WTC11 (cell line): ENCODE measurements around the gene ZIC3. TPM values are rescaled to one million over a fixed set of nuclear protein-coding genes. Genes with fewer than 3 reads are reported as not detected.

Experiments
- ATAC-seq: fragments of 200-7000 bp; cut with Tn5 transposase; 2 replicates; pipeline ENCODE4 v1.10.0; 2021; ENCODE audit warnings: mild to moderate bottlenecking, moderate library complexity
- Bru-seq: library from RNA; stranded (reverse); fragments of 400-500 nt; gene quantifications from one replicate; lab custom pipeline; 2021; lab: Mats Ljungman, UMichigan
- CTCF ChIA-PET: fragments of 300-600 bp; sonication (Branson Sonifier 250); formaldehyde crosslinking; loops from one replicate; lab custom pipeline; 2021; ENCODE audit warnings: antibody characterized with exemption; lab: Charles Lee
- POLR2A ChIA-PET: fragments of 350-600 bp; sonication (Branson Sonifier 250); formaldehyde crosslinking; loops from one replicate; lab custom pipeline; 2021; ENCODE audit warnings: antibody characterized with exemption; lab: Charles Lee
- DNase-seq: peaks from one replicate; pipeline ENCODE4 v3.0.0; 2021; ENCODE audit warnings: low spot score
- H3K27ac Mint-ChIP-seq: 2 replicates; pipeline ENCODE4 v1.8.0; 2021; ENCODE audit warnings: mixed read lengths
- H3K27me3 Mint-ChIP-seq: 2 replicates; pipeline ENCODE4 v1.8.0; 2021; ENCODE audit warnings: low read depth, mild to moderate bottlenecking, moderate library complexity, mixed read lengths
- H3K36me3 Mint-ChIP-seq: 2 replicates; pipeline ENCODE4 v1.8.0; 2021; ENCODE audit warnings: mixed read lengths
- H3K4me1 Mint-ChIP-seq: 2 replicates; pipeline ENCODE4 v1.8.0; 2022; ENCODE audit warnings: mixed read lengths
- H3K4me3 Mint-ChIP-seq: 2 replicates; pipeline ENCODE4 v1.8.0; 2021; ENCODE audit warnings: mild to moderate bottlenecking, moderate library complexity, mixed read lengths
- H3K9me3 Mint-ChIP-seq: 2 replicates; pipeline ENCODE4 v1.8.0; 2021; ENCODE audit warnings: mixed read lengths
- ATF3 ChIP-seq: sonication (generic); formaldehyde crosslinking; conservative IDR thresholded peaks from 2 replicates; pipeline ENCODE4 v1.8.1; 2022; ENCODE audit warnings: mild to moderate bottlenecking, missing genetic modification reagents
- CDX4 ChIP-seq: fragments of 250-450 bp; sonication (Bioruptor Pico); IDR thresholded peaks from 2 replicates; pipeline ENCODE4 v1.9.0; 2021; ENCODE audit warnings: moderate library complexity, mild to moderate bottlenecking, inconsistent platforms, borderline replicate concordance
- E2F1 ChIP-seq: sonication (generic); formaldehyde crosslinking; IDR thresholded peaks from 2 replicates; pipeline ENCODE4 v1.8.0; 2022; ENCODE audit warnings: mild to moderate bottlenecking, missing genetic modification reagents
- ETV6 ChIP-seq: sonication (generic); formaldehyde crosslinking; IDR thresholded peaks from 2 replicates; pipeline ENCODE4 v1.8.1; 2022; ENCODE audit warnings: mild to moderate bottlenecking, missing genetic modification reagents
- FOXK1 ChIP-seq: sonication (generic); formaldehyde crosslinking; IDR thresholded peaks from 2 replicates; pipeline ENCODE4 v1.8.0; 2022; ENCODE audit warnings: mild to moderate bottlenecking, moderate library complexity, missing genetic modification reagents
- GRHL2 ChIP-seq: fragments of 250-450 bp; sonication (Bioruptor Pico); IDR thresholded peaks from 2 replicates; pipeline ENCODE4 v1.8.0; 2022; ENCODE audit warnings: mild to moderate bottlenecking, moderate library complexity; ENCODE audit not compliant: insufficient replicate concordance, severe bottlenecking
- IRF1 ChIP-seq: sonication (generic); formaldehyde crosslinking; IDR thresholded peaks from 2 replicates; pipeline ENCODE4 v1.8.0; 2023; ENCODE audit warnings: missing genetic modification reagents
- JUN ChIP-seq: sonication (generic); formaldehyde crosslinking; IDR thresholded peaks from 2 replicates; pipeline ENCODE4 v1.8.0; 2023; ENCODE audit warnings: mild to moderate bottlenecking, missing genetic modification reagents
- MAX ChIP-seq: sonication (generic); formaldehyde crosslinking; IDR thresholded peaks from 2 replicates; pipeline ENCODE4 v1.8.0; 2022; ENCODE audit warnings: mild to moderate bottlenecking, missing genetic modification reagents
- NFE2L1 ChIP-seq: sonication (generic); formaldehyde crosslinking; IDR thresholded peaks from 2 replicates; pipeline ENCODE4 v1.8.1; 2023; ENCODE audit warnings: missing genetic modification reagents
- NFYB ChIP-seq: sonication (generic); formaldehyde crosslinking; conservative IDR thresholded peaks from 2 replicates; pipeline ENCODE4 v1.8.0; 2022; ENCODE audit warnings: low read depth, missing genetic modification reagents
- SP1 ChIP-seq: sonication (generic); formaldehyde crosslinking; conservative IDR thresholded peaks from 2 replicates; pipeline ENCODE4 v1.8.1; 2022; ENCODE audit warnings: missing genetic modification reagents
- TCF7 ChIP-seq: sonication (generic); formaldehyde crosslinking; IDR thresholded peaks from 2 replicates; pipeline ENCODE4 v1.8.0; 2022; ENCODE audit warnings: mild to moderate bottlenecking, low read depth, missing genetic modification reagents, moderate library complexity
- TP53 ChIP-seq: sonication (generic); formaldehyde crosslinking; IDR thresholded peaks from 2 replicates; pipeline ENCODE4 v1.8.1; 2023; ENCODE audit warnings: mild to moderate bottlenecking, missing genetic modification reagents
- USF1 ChIP-seq: sonication (generic); formaldehyde crosslinking; IDR thresholded peaks from 2 replicates; pipeline ENCODE4 v1.8.0; 2022; ENCODE audit warnings: mild to moderate bottlenecking, missing genetic modification reagents
- USF2 ChIP-seq: sonication (generic); formaldehyde crosslinking; IDR thresholded peaks from 2 replicates; pipeline ENCODE4 v1.8.1; 2023; ENCODE audit warnings: mild to moderate bottlenecking, missing genetic modification reagents, moderate library complexity
- ZBTB21 ChIP-seq: sonication (generic); formaldehyde crosslinking; IDR thresholded peaks from 2 replicates; pipeline ENCODE4 v1.8.1; 2023; ENCODE audit warnings: mild to moderate bottlenecking, missing genetic modification reagents, borderline replicate concordance
- ZBTB43 ChIP-seq: sonication (generic); formaldehyde crosslinking; IDR thresholded peaks from 2 replicates; pipeline ENCODE4 v1.8.1; 2023; ENCODE audit warnings: mild to moderate bottlenecking, missing genetic modification reagents
- ZNF138 ChIP-seq: sonication (generic); formaldehyde crosslinking; conservative IDR thresholded peaks from 2 replicates; pipeline ENCODE4 v1.8.1; 2022; ENCODE audit warnings: mild to moderate bottlenecking, moderate library complexity, missing genetic modification reagents
- ZNF219 ChIP-seq: sonication (generic); formaldehyde crosslinking; IDR thresholded peaks from 2 replicates; pipeline ENCODE4 v1.8.0; 2023; ENCODE audit warnings: missing genetic modification reagents, mild to moderate bottlenecking, borderline replicate concordance
- ZNF416 ChIP-seq: fragments of 250-450 bp; sonication (Bioruptor Pico); IDR thresholded peaks from 2 replicates; pipeline ENCODE4 v1.9.0; 2021; ENCODE audit warnings: mild to moderate bottlenecking, inconsistent platforms
- ZNF512 ChIP-seq: sonication (generic); formaldehyde crosslinking; IDR thresholded peaks from 2 replicates; pipeline ENCODE4 v1.8.1; 2022; ENCODE audit warnings: missing genetic modification reagents, borderline replicate concordance
- ZNF671 ChIP-seq: fragments of 250-450 bp; sonication (Bioruptor Pico); IDR thresholded peaks from 2 replicates; pipeline ENCODE4 v1.8.0; 2021; ENCODE audit warnings: mild to moderate bottlenecking
- long read RNA-seq, 3 experiments: library from RNA in 1 of 3; library from capped mRNA in 1 of 3; library from polyadenylated mRNA in 1 of 3; unstranded in 2 of 3; stranded (forward) in 1 of 3; transcript quantifications; one replicate each; pipeline ENCODE4 v2.0.0, GENCODE V29; 2021
- total RNA-seq: library from RNA; stranded (reverse); gene quantifications from 3 replicates; pipeline ENCODE4 v1.2.3, GENCODE V29; 2021

Gene ZIC3
- total RNA-seq = 75.3 to 78.0 TPM (median 77.9 TPM) in 3 replicates
- Bru-seq, nascent RNA = percentile 98 among the genes with signal in this experiment
- long read RNA-seq, experiment 1, transcript ZIC3-201 (3 exons, 3,469 nt) = major isoform, 210 of 272 reads
- long read RNA-seq, experiment 1, transcript ZIC3-203 (2 exons, 366 nt) = minor isoform, 6 of 272 reads
- long read RNA-seq, experiment 1, transcript ZIC3-202 (3 exons, 1,968 nt) = minor isoform, 11 of 272 reads
- long read RNA-seq, experiment 1, partial matches to known transcripts = 2 of 272 reads
- long read RNA-seq, experiment 1, other reads (novel, unspliced or antisense) = 43 of 272 reads
- long read RNA-seq, experiment 2, transcript ZIC3-201 (3 exons, 3,469 nt) = major isoform, 47 of 116 reads
- long read RNA-seq, experiment 2, transcript ZIC3-203 (2 exons, 366 nt) = minor isoform, 8 of 116 reads
- long read RNA-seq, experiment 2, partial matches to known transcripts = 7 of 116 reads
- long read RNA-seq, experiment 2, other reads (novel, unspliced or antisense) = 51 of 116 reads
- long read RNA-seq, experiment 3, transcript ZIC3-201 (3 exons, 3,469 nt) = major isoform, 5 of 14 reads
- long read RNA-seq, experiment 3, transcript ZIC3-203 (2 exons, 366 nt) = major isoform, 5 of 14 reads
- long read RNA-seq, experiment 3, partial matches to known transcripts = 0 of 14 reads
- long read RNA-seq, experiment 3, other reads (novel, unspliced or antisense) = 4 of 14 reads

- no peaks in the 10 kb centered on the region for H3K27me3 Mint-ChIP-seq
- ATAC-seq = peak; percentile 61
- peak within 1 kb of the TSS; percentile 97 for H3K4me3 Mint-ChIP-seq
- POLR2A ChIA-PET = interaction anchor here (1.0 to 1.9 kb wide), 5 partner anchors 8 to 16 kb away, joined by 3 to 8 read pairs (median 4); no protein-coding TSS in a partner anchor
- H3K9me3 Mint-ChIP-seq = no peaks in the 10 kb centered on the region
- peak within 1 kb of the TSS; percentile 96 for H3K27ac Mint-ChIP-seq
- DNase-seq = peak; percentile 84
- peaks cover 26% of the 10 kb centered on the region for H3K4me1 Mint-ChIP-seq
- CTCF ChIA-PET = interaction anchor here (0.5 to 2.1 kb wide), 2 partner anchors 17 to 135 kb away, joined by 3 to 9 read pairs; no protein-coding TSS in a partner anchor
- H3K36me3 Mint-ChIP-seq = peaks cover 32% of the 10 kb centered on the region
- TF ChIP-seq ZBTB21 (CRISPR knock-in tag) (no peak), E2F1 (CRISPR knock-in tag) (no peak), JUN (CRISPR knock-in tag) (no peak), SP1 (CRISPR knock-in tag) (no peak), FOXK1 (CRISPR knock-in tag) (no peak), USF1 (peak; percentile 89), ZNF416 (CRISPR knock-in tag) (no peak), USF2 (peak; percentile 93), NFE2L1 (CRISPR knock-in tag) (no peak), ZNF512 (no peak), NFYB (CRISPR knock-in tag) (peak; percentile 63)
Observed at GRCh38 chrX:137565921-137566745, at the start of gene ZIC3. Gene ZIC3, plus strand, starts transcription at chrX:137566127. Its CDS starts 565 bp downstream, at chrX:137566692.

- H3K9me3 Mint-ChIP-seq = no peaks in the 10 kb centered on the region
- no peak for ATAC-seq
- no peak for TF ChIP-seq ZBTB43 (CRISPR knock-in tag)
- no peak for TF ChIP-seq ETV6 (CRISPR knock-in tag)
- TF ChIP-seq TP53 = no peak
- TF ChIP-seq CDX4 = no peak
- no peak for TF ChIP-seq ZNF219 (CRISPR knock-in tag)
- TF ChIP-seq IRF1 (CRISPR knock-in tag) = no peak
- no peak for TF ChIP-seq ZNF671 (CRISPR knock-in tag)
- TF ChIP-seq GRHL2 = no peak
- no peak for TF ChIP-seq ATF3 (CRISPR knock-in tag)
- TF ChIP-seq TCF7 = no peak
- TF ChIP-seq ZNF138 = no peak
- no peak for TF ChIP-seq MAX (CRISPR knock-in tag)
- TF ChIP-seq, all 79 proteins: peak for 0
- H3K4me3 Mint-ChIP-seq = no peak overlapping the region
- no peaks in the 10 kb centered on the region for H3K36me3 Mint-ChIP-seq
- no peak overlapping the region for H3K27ac Mint-ChIP-seq
- CTCF ChIA-PET = interaction anchor here (0.7 kb wide), 1 partner anchor 12 kb away, joined by 4 read pairs; no protein-coding TSS in a partner anchor
- POLR2A ChIA-PET = no interaction called here
- no peak for DNase-seq
- no peaks in the 10 kb centered on the region for H3K27me3 Mint-ChIP-seq
- H3K4me1 Mint-ChIP-seq = peaks cover 10% of the 10 kb centered on the region
Observed at GRCh38 chrX:137519459-137519858, 46.5 kb upstream of the ZIC3 start.
